ENCODE measurements around the gene PGAM1. TPM values are rescaled to one million over a fixed set of nuclear protein-coding genes. Genes with fewer than 3 reads are reported as not detected.
A peak's percentile ranks its signal among the peaks of the same experiment; 100 is the strongest.

The PGAM1 gene
- total RNA-seq (100 to 1,000 TPM in 1 of 5 donors, 10 to 100 TPM in 4; 29.2 to 122 (median 95.6) TPM), polyA plus RNA-seq (100 to 1,000 TPM; 116 to 180 (median 137) TPM)
- long read RNA-seq, donor 1, transcript PGAM1-201 (4 exons, 1,830 nt): major isoform, 39 of 39 reads
- long read RNA-seq, donor 1, partial matches to known transcripts: 0 of 39 reads
- long read RNA-seq, donor 1, other reads (novel, unspliced or antisense): 0 of 39 reads
- long read RNA-seq, donor 2, transcript PGAM1-201 (4 exons, 1,830 nt): major isoform, 44 of 44 reads
- long read RNA-seq, donor 2, partial matches to known transcripts: 0 of 44 reads
- long read RNA-seq, donor 2, other reads (novel, unspliced or antisense): 0 of 44 reads
- long read RNA-seq, donor 3, transcript PGAM1-201 (4 exons, 1,830 nt): major isoform, 42 of 42 reads
- long read RNA-seq, donor 3, partial matches to known transcripts: 0 of 42 reads
- long read RNA-seq, donor 3, other reads (novel, unspliced or antisense): 0 of 42 reads
- long read RNA-seq, donor 4, partial matches to known transcripts: 0 of 3 reads
- long read RNA-seq, donor 4, other reads (novel, unspliced or antisense): 0 of 3 reads
- long read RNA-seq, donor 5, transcript PGAM1-201 (4 exons, 1,830 nt): major isoform, 78 of 83 reads
- long read RNA-seq, donor 5, partial matches to known transcripts: 5 of 83 reads
- long read RNA-seq, donor 5, other reads (novel, unspliced or antisense): 0 of 83 reads
- long read RNA-seq, donor 6, transcript PGAM1-201 (4 exons, 1,830 nt): major isoform, 111 of 130 reads
- long read RNA-seq, donor 6, partial matches to known transcripts: 19 of 130 reads
- long read RNA-seq, donor 6, other reads (novel, unspliced or antisense): 0 of 130 reads
- long read RNA-seq, donor 7, transcript PGAM1-201 (4 exons, 1,830 nt): major isoform, 66 of 77 reads
- long read RNA-seq, donor 7, partial matches to known transcripts: 11 of 77 reads
- long read RNA-seq, donor 7, other reads (novel, unspliced or antisense): 0 of 77 reads
- long read RNA-seq, donor 8, transcript PGAM1-201 (4 exons, 1,830 nt): major isoform, 48 of 48 reads
- long read RNA-seq, donor 8, partial matches to known transcripts: 0 of 48 reads
- long read RNA-seq, donor 8, other reads (novel, unspliced or antisense): 0 of 48 reads
- long read RNA-seq, donor 9, transcript PGAM1-201 (4 exons, 1,830 nt): major isoform, 46 of 46 reads
- long read RNA-seq, donor 9, partial matches to known transcripts: 0 of 46 reads
- long read RNA-seq, donor 9, other reads (novel, unspliced or antisense): 0 of 46 reads
- long read RNA-seq, donor 10, transcript PGAM1-201 (4 exons, 1,830 nt): major isoform, 18 of 18 reads
- long read RNA-seq, donor 10, partial matches to known transcripts: 0 of 18 reads
- long read RNA-seq, donor 10, other reads (novel, unspliced or antisense): 0 of 18 reads

GRCh38 chr10:97425964-97426775, at the start of gene PGAM1:
Gene PGAM1, plus strand, starts transcription at chr10:97426191. Its CDS starts 117 bp downstream, at chr10:97426308.
- intact Hi-C loops (cut with DNase I; ENCODE audit: low total_unique reads): no loop called here
- Histone ChIP-seq H3K27ac (peak within 1 kb of the TSS; percentile 90 to 95 (median 92)), H3K36me3 (peaks cover 7 to 21% (median 20%) of the 10 kb centered on the region in 4 donors), H3K27me3 (no peaks in the 10 kb centered on the region), H3K4me1 (peaks cover 21 to 49% (median 34%) of the 10 kb centered on the region in 4 donors), H3K9me3 (no peaks in the 10 kb centered on the region), H3K4me3 (peak within 1 kb of the TSS; percentile 69 to 88 (median 84))
- WGBS, 5 donors: 0 to 3% (median 0%) methylated on average over 35 to 86 of the region's 90 CpGs
- peak; percentile 95 to 99 for DNase-seq
- TF ChIP-seq EP300 (IDR thresholded peaks at IDR 0.05) (no peak), POLR2A (IDR thresholded peaks at IDR 0.05) (peak in 1 of 4 donors; percentile 16), POLR2AphosphoS5 (IDR thresholded peaks at IDR 0.05) (peak; percentile 86 to 96 (median 93)), CTCF (IDR thresholded peaks at IDR 0.05) (peak in 5 of 7 experiments; percentile 11 to 68 (median 66))

GRCh38 chr10:97376413-97376812, 49.6 kb upstream of the PGAM1 start:
- H3K36me3 ChIP-seq: peaks cover 46 to 98% (median 97%) of the 10 kb centered on the region in 4 donors
- intact Hi-C loops (cut with DNase I; ENCODE audit: low total_unique reads): no loop called here
- H3K4me1 ChIP-seq: peaks cover 0 to 10% (median 0%) of the 10 kb centered on the region in 4 donors
- no peak for DNase-seq
- TF ChIP-seq CTCF (IDR thresholded peaks at IDR 0.05) (no peak), POLR2AphosphoS5 (IDR thresholded peaks at IDR 0.05) (no peak), POLR2A (IDR thresholded peaks at IDR 0.05) (no peak), EP300 (IDR thresholded peaks at IDR 0.05) (no peak)
- H3K9me3 ChIP-seq: no peaks in the 10 kb centered on the region
- no peaks in the 10 kb centered on the region for H3K27me3 ChIP-seq
- 77 to 96% (median 88%) methylated on average over 6 of the region's 6 CpGs for WGBS, 5 donors
- peak overlapping the region in 2 of 5 donors; percentile 12 to 24 for H3K27ac ChIP-seq
- H3K4me3 ChIP-seq: no peak overlapping the region

GRCh38 chr10:97378933-97379921, 46.8 kb upstream of the PGAM1 start:
- Histone ChIP-seq H3K4me3 (no peak overlapping the region), H3K36me3 (peaks cover 26 to 96% (median 93%) of the 10 kb centered on the region in 4 donors), H3K27me3 (no peaks in the 10 kb centered on the region), H3K9me3 (no peaks in the 10 kb centered on the region), H3K27ac (no peak overlapping the region), H3K4me1 (peaks cover 0 to 10% (median 0%) of the 10 kb centered on the region in 4 donors)
- intact Hi-C loops (cut with DNase I; ENCODE audit: low total_unique reads): no loop called here
- TF ChIP-seq EP300 (IDR thresholded peaks at IDR 0.05): no peak
- no peak for TF ChIP-seq POLR2A (IDR thresholded peaks at IDR 0.05)
- no peak for TF ChIP-seq CTCF (IDR thresholded peaks at IDR 0.05)
- no peak for TF ChIP-seq POLR2AphosphoS5 (IDR thresholded peaks at IDR 0.05)
- DNase-seq: no peak
- 81 to 88% (median 84%) methylated on average over 11 to 15 of the region's 15 CpGs for WGBS, 5 donors

Data from stomach (tissue), 19 donors.